ENCODE measurements around the gene SERPINH1. TPM values are rescaled to one million over a fixed set of nuclear protein-coding genes. Genes with fewer than 3 reads are reported as not detected.

Gene SERPINH1
- total RNA-seq, 2 experiments from 2014 or later: 3.5 to 4.1 TPM

- Histone ChIP-seq H3K9me3 (ENCODE audit: control insufficient read depth in 1 of 2, insufficient read depth in 1 of 2, low read length in 2 of 2) (no peaks in the 10 kb centered on the region), H3K36me3 (ENCODE audit: insufficient read depth, low read length) (peaks cover 34% of the 10 kb centered on the region), H3K4me1 (ENCODE audit: insufficient read depth, low read length) (no peaks in the 10 kb centered on the region), H3K27me3 (ENCODE audit: control insufficient read depth in 1 of 2, insufficient read depth in 2 of 2, low read length in 2 of 2) (no peaks in the 10 kb centered on the region), H3K4me3 (ENCODE audit: low read length) (no peak overlapping the region), H3K27ac (ENCODE audit: low read depth in 1 of 2, low read length in 2 of 2) (no peak overlapping the region)
- Mint-ChIP-seq H3K4me1 (ENCODE audit: low read depth) (no peaks in the 10 kb centered on the region), H3K27me3 (no peaks in the 10 kb centered on the region), H3K36me3 (ENCODE audit: low read depth) (peaks cover 54% of the 10 kb centered on the region), H3K9me3 (no peaks in the 10 kb centered on the region), H3K4me3 (no peak overlapping the region), H3K27ac (no peak overlapping the region)
- intact Hi-C loops (cut with DNase I, micrococcal nuclease): no loop called here
- no peak for DNase-seq
- POLR2A ChIA-PET: no interaction called here
- ATAC-seq (ENCODE audit: poor library complexity): no peak
- no peak for TF ChIP-seq CTCF (IDR thresholded peaks at IDR 0.05)
- CTCF ChIA-PET: no interaction called here
Measured at GRCh38 chr11:75571625-75572024, 9.6 kb downstream of the SERPINH1 start.

- CTCF ChIA-PET: no interaction called here
- H3K27me3 ChIP-seq (ENCODE audit: control insufficient read depth in 1 of 2, insufficient read depth in 2 of 2, low read length in 2 of 2): no peaks in the 10 kb centered on the region
- no peak for TF ChIP-seq CTCF (IDR thresholded peaks at IDR 0.05)
- POLR2A ChIA-PET: no interaction called here
- Mint-ChIP-seq H3K27ac (no peak overlapping the region), H3K4me1 (ENCODE audit: low read depth) (no peaks in the 10 kb centered on the region), H3K36me3 (ENCODE audit: low read depth) (peaks cover 51% of the 10 kb centered on the region), H3K27me3 (no peaks in the 10 kb centered on the region), H3K9me3 (no peaks in the 10 kb centered on the region), H3K4me3 (no peak overlapping the region)
- no peak for DNase-seq
- no peak for ATAC-seq (ENCODE audit: poor library complexity)
- H3K36me3 ChIP-seq (ENCODE audit: insufficient read depth, low read length): peaks cover 30% of the 10 kb centered on the region
- no peak overlapping the region for H3K4me3 ChIP-seq (ENCODE audit: low read length)
- H3K27ac ChIP-seq (ENCODE audit: low read depth in 1 of 2, low read length in 2 of 2): no peak overlapping the region
- H3K4me1 ChIP-seq (ENCODE audit: insufficient read depth, low read length): no peaks in the 10 kb centered on the region
- no peaks in the 10 kb centered on the region for H3K9me3 ChIP-seq (ENCODE audit: control insufficient read depth in 1 of 2, insufficient read depth in 1 of 2, low read length in 2 of 2)
- intact Hi-C loops (cut with DNase I, micrococcal nuclease): no loop called here
Measured at GRCh38 chr11:75572744-75573143, 10.7 kb downstream of the SERPINH1 start.

GRCh38 chr11:75574698-75575602, 12.9 kb downstream of the SERPINH1 start:
- no peak for ATAC-seq (ENCODE audit: poor library complexity)

More at GRCh38 chr11:75574698-75575602, 12.9 kb downstream of the SERPINH1 start:
- H3K4me3 Mint-ChIP-seq: no peak overlapping the region
- H3K36me3 Mint-ChIP-seq (ENCODE audit: low read depth): peaks cover 35% of the 10 kb centered on the region
- ChIA-PET POLR2A (interaction anchor here (1.0 kb wide), 1 partner anchor 14 kb away, joined by 3 read pairs; no protein-coding TSS in a partner anchor), CTCF (no interaction called here)
- no peak overlapping the region for H3K4me3 ChIP-seq (ENCODE audit: low read length)
- no peaks in the 10 kb centered on the region for H3K9me3 Mint-ChIP-seq
- H3K27me3 ChIP-seq (ENCODE audit: control insufficient read depth in 1 of 2, insufficient read depth in 2 of 2, low read length in 2 of 2): no peaks in the 10 kb centered on the region
- no peak for DNase-seq
- H3K27ac Mint-ChIP-seq: no peak overlapping the region
- no peaks in the 10 kb centered on the region for H3K4me1 Mint-ChIP-seq (ENCODE audit: low read depth)
- intact Hi-C loops (cut with DNase I, micrococcal nuclease): loop anchor here in 1 of 2 experiments (5.0 kb wide), 1 partner anchor 128 kb away; no protein-coding TSS in a partner anchor
- peaks cover 19% of the 10 kb centered on the region for H3K36me3 ChIP-seq (ENCODE audit: insufficient read depth, low read length)
- no peaks in the 10 kb centered on the region for H3K9me3 ChIP-seq (ENCODE audit: control insufficient read depth in 1 of 2, insufficient read depth in 1 of 2, low read length in 2 of 2)
- no peak for TF ChIP-seq CTCF (IDR thresholded peaks at IDR 0.05)
- no peaks in the 10 kb centered on the region for H3K4me1 ChIP-seq (ENCODE audit: insufficient read depth, low read length)
- H3K27ac ChIP-seq (ENCODE audit: low read depth in 1 of 2, low read length in 2 of 2): no peak overlapping the region
- H3K27me3 Mint-ChIP-seq: no peaks in the 10 kb centered on the region
